Measurements from ENCODE around the gene STMN1. TPM values are rescaled to one million over a fixed set of nuclear protein-coding genes. Genes with fewer than 3 reads are reported as not detected.

Gene STMN1
- total and polyA plus RNA-seq, 9 of the 15 experiments (the other 6 are each of a cell fraction or from before 2014, with no cell fraction given): 269 to 2,153 (median 595) TPM

GRCh38 chr1:25917996-25918395, 11.8 kb upstream of the STMN1 start (continued):
- TF ChIP-seq TEAD4 (IDR thresholded peaks at IDR 0.05; ENCODE audit: low read length) (peak; percentile 39; the same call in 1 of the 2 replicates), TEAD4 (CRISPR knock-in tag; IDR thresholded peaks at IDR 0.05; ENCODE audit: borderline replicate concordance) (no peak), ZBTB17 (CRISPR knock-in tag; IDR thresholded peaks at IDR 0.05) (no peak), HDAC3 (IDR thresholded peaks at IDR 0.05; ENCODE audit: borderline replicate concordance, partially characterized antibody) (peak; percentile 28), ATF4 (CRISPR knock-in tag; IDR thresholded peaks at IDR 0.05) (no peak), POLR2B (IDR thresholded peaks at IDR 0.05; ENCODE audit: low read depth, partially characterized antibody) (no peak), ATF3 (IDR thresholded peaks at IDR 0.05) (no peak), ATF3 (CRISPR knock-in tag; conservative IDR thresholded peaks at IDR 0.05) (no peak), CBX8 (IDR thresholded peaks at IDR 0.05; ENCODE audit: borderline replicate concordance, extremely low read depth, low read depth, low read length, poor library complexity, severe bottlenecking) (no peak), CAMTA2 (CRISPR knock-in tag; conservative IDR thresholded peaks at IDR 0.05) (no peak), ELF4 (CRISPR knock-in tag; IDR thresholded peaks at IDR 0.05) (no peak), ZNF695 (CRISPR knock-in tag; IDR thresholded peaks at IDR 0.05) (no peak), CBFA2T3 (IDR thresholded peaks at IDR 0.05) (peak; percentile 59), PTRF (tag; IDR thresholded peaks at IDR 0.05) (no peak), ZNF239 (CRISPR knock-in tag; IDR thresholded peaks at IDR 0.05) (no peak), SPI1 (IDR thresholded peaks at IDR 0.05; ENCODE audit: borderline replicate concordance, low read depth, low read length) (peak; percentile 40; the same call in 1 of the 2 replicates), ZBTB34 (CRISPR knock-in tag; IDR thresholded peaks at IDR 0.05) (no peak), SLC30A9 (CRISPR knock-in tag; IDR thresholded peaks at IDR 0.05) (no peak), NR2C1 (IDR thresholded peaks at IDR 0.05) (0 out of 2 replicates have a peak, but pooled peaks have one; percentile 19), NR2C1 (tag; IDR thresholded peaks at IDR 0.05) (peak; percentile 43; the same call in 1 of the 2 replicates), CREM (IDR thresholded peaks at IDR 0.05; ENCODE audit: low read depth) (peak; percentile 46; the same call in 1 of the 2 replicates), ZBTB8A (IDR thresholded peaks at IDR 0.05; ENCODE audit: partially characterized antibody) (no peak), ZNF717 (CRISPR knock-in tag; IDR thresholded peaks at IDR 0.05) (no peak), FOS (IDR thresholded peaks at IDR 0.05; ENCODE audit: extremely low read depth, insufficient read length) (no peak), KLF16 (IDR thresholded peaks at IDR 0.05) (0 out of 2 replicates have a peak, but pooled peaks have one; percentile 4), MAFG (tag; conservative IDR thresholded peaks at IDR 0.05) (no peak), HNRNPUL1 (IDR thresholded peaks at IDR 0.05; ENCODE audit: low read length) (no peak), JUND (IDR thresholded peaks at IDR 0.05; ENCODE audit: borderline replicate concordance, low read depth, low read length) (0 out of 2 replicates have a peak, but pooled peaks have one; percentile 7), JUND (tag; IDR thresholded peaks at IDR 0.05; ENCODE audit: borderline replicate concordance, low read depth, low read length) (no peak; the same call in 2 of the 3 replicates), ARID1B (IDR thresholded peaks at IDR 0.05) (peak; percentile 35; the same call in 1 of the 2 replicates)
